ENCODE results near the gene RASAL2. TPM values are rescaled to one million over a fixed set of nuclear protein-coding genes. Genes with fewer than 3 reads are reported as not detected.

The RASAL2 gene
- total RNA-seq, 4 donors from 2014 or later = 31.8 to 48.3 (median 37.8) TPM

DNA sequence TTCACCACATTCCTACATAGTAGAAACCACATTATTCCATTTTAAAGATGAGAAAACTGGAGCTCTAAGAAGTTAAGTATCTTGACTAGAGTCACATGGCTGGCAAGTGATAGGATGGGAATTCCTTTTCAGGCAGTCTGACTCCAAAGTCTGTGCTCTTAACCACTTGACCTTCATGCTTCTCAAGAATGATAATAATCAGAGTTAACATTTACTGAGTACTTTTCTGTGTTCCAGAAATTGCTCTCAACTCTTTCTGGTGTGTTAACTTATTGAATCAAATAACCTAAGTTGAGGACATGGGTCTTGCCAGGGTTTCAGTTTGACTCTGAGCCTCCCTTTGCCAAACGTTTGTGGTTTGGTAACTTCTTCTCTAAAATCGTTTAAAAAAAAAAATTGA, 169.4 kb downstream of the RASAL2 start:
- Histone ChIP-seq H3K27ac (no peak overlapping the region), H3K36me3 (no peaks in the 10 kb centered on the region), H3K27me3 (no peaks in the 10 kb centered on the region), H3K4me3 (no peak overlapping the region), H3K9me3 (no peaks in the 10 kb centered on the region), H3K4me1 (peaks cover 6% of the 10 kb centered on the region)
- TF ChIP-seq POLR2AphosphoS5 (IDR thresholded peaks at IDR 0.05) (no peak), POLR2A (IDR thresholded peaks at IDR 0.05) (no peak), EP300 (IDR thresholded peaks at IDR 0.05) (no peak)
- TF ChIP-seq, protein P1, sequence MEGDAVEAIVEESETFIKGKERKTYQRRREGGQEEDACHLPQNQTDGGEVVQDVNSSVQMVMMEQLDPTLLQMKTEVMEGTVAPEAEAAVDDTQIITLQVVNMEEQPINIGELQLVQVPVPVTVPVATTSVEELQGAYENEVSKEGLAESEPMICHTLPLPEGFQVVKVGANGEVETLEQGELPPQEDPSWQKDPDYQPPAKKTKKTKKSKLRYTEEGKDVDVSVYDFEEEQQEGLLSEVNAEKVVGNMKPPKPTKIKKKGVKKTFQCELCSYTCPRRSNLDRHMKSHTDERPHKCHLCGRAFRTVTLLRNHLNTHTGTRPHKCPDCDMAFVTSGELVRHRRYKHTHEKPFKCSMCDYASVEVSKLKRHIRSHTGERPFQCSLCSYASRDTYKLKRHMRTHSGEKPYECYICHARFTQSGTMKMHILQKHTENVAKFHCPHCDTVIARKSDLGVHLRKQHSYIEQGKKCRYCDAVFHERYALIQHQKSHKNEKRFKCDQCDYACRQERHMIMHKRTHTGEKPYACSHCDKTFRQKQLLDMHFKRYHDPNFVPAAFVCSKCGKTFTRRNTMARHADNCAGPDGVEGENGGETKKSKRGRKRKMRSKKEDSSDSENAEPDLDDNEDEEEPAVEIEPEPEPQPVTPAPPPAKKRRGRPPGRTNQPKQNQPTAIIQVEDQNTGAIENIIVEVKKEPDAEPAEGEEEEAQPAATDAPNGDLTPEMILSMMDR (IDR thresholded peaks at IDR 0.05) = no peak
- no peak for DNase-seq (ENCODE audit: low spot score in 2 of 2)
- 44% methylated on average over 2 of the region's 2 CpGs for WGBS

DNA sequence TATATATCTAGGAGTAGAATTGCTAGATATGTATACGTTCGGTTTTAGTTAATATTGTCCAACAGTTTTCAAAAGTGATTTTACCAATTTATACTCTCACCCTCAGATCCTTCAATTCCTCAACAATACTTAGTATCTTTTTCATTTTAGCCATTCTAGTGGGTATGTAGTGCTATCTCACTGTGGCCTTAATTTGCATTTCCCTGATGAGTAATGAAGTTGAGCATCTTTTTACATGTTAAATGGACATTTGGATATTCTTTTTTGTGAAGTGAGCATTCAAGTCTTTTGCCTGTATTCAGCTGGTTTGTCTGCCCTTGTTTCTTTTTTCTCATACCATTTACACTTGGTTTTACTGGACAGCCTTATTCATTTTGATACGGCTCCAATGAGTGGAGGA, 172.2 kb downstream of the RASAL2 start:
- H3K27ac ChIP-seq = no peak overlapping the region
- WGBS = 98% methylated on average over 3 of the region's 3 CpGs
- no peaks in the 10 kb centered on the region for H3K9me3 ChIP-seq
- H3K36me3 ChIP-seq = no peaks in the 10 kb centered on the region
- H3K4me3 ChIP-seq = no peak overlapping the region
- no peak for TF ChIP-seq POLR2A (IDR thresholded peaks at IDR 0.05)
- no peak for TF ChIP-seq POLR2AphosphoS5 (IDR thresholded peaks at IDR 0.05)
- TF ChIP-seq, protein P1 (IDR thresholded peaks at IDR 0.05) = no peak
- TF ChIP-seq EP300 (IDR thresholded peaks at IDR 0.05) = no peak
- peaks cover 9% of the 10 kb centered on the region for H3K4me1 ChIP-seq
- DNase-seq (ENCODE audit: low spot score in 2 of 2) = no peak
- H3K27me3 ChIP-seq = no peaks in the 10 kb centered on the region

DNA sequence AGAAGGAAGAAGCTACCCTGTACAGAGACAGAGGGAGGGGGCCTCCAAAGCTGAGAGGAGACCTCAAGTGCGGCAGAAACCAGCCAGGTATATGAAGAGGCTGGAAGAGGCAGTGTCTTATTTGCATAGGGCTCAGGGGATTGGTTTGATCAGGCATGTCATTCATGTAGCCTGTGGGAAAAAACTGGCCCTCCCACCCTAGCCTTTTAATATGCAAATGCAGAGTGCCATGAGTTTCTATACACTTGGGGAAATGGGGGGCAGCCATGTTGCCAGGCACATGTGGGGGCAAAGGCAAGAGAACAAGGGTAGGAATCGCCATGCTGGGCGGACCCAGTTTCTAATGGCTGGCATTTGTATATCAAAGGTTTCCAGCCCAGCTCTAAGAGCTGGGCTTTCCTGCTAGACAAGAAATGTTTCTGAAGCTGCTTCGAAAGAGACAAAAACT, 172.7 kb downstream of the RASAL2 start:
- Histone ChIP-seq H3K36me3 (no peaks in the 10 kb centered on the region), H3K27me3 (no peaks in the 10 kb centered on the region), H3K27ac (no peak overlapping the region), H3K9me3 (no peaks in the 10 kb centered on the region), H3K4me3 (no peak overlapping the region), H3K4me1 (peaks cover 11% of the 10 kb centered on the region)
- DNase-seq (ENCODE audit: low spot score in 2 of 2) = no peak
- 77% methylated on average over 4 of the region's 4 CpGs for WGBS
- TF ChIP-seq EP300 (IDR thresholded peaks at IDR 0.05) (no peak), POLR2A (IDR thresholded peaks at IDR 0.05) (no peak)
- TF ChIP-seq, protein P1 (IDR thresholded peaks at IDR 0.05) = no peak

DNA sequence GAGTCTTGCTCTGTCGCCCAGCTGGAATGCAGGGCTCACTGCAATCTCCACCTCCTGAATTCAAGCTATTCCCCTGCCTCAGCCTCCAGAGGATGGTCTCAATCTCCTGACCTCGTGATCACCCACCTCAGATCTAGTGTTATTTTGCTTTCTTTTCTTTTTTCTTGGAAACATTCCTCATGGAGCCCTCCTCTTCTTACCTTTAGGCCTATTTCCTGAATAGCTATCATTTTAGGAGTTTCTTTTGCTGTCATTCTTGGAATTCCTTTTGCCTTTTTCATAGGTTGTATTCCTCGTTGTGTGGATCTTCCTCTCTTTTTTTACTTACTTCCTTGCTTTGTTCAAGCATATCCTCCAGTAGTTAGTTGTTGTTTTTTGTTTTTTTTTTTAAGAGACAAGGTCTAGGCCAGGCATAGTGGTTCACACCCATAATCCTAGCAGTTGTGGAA, 173.8 kb downstream of the RASAL2 start:
- H3K36me3 ChIP-seq = no peaks in the 10 kb centered on the region
- peaks cover 14% of the 10 kb centered on the region for H3K4me1 ChIP-seq
- no peak overlapping the region for H3K27ac ChIP-seq
- TF ChIP-seq, protein P1 (IDR thresholded peaks at IDR 0.05) = no peak
- TF ChIP-seq POLR2AphosphoS5 (IDR thresholded peaks at IDR 0.05) (no peak), POLR2A (IDR thresholded peaks at IDR 0.05) (no peak), EP300 (IDR thresholded peaks at IDR 0.05) (no peak)
- H3K9me3 ChIP-seq = no peaks in the 10 kb centered on the region
- 69% methylated on average over 3 of the region's 3 CpGs for WGBS
- no peak for DNase-seq (ENCODE audit: low spot score in 2 of 2)
- no peak overlapping the region for H3K4me3 ChIP-seq
- no peaks in the 10 kb centered on the region for H3K27me3 ChIP-seq

DNA sequence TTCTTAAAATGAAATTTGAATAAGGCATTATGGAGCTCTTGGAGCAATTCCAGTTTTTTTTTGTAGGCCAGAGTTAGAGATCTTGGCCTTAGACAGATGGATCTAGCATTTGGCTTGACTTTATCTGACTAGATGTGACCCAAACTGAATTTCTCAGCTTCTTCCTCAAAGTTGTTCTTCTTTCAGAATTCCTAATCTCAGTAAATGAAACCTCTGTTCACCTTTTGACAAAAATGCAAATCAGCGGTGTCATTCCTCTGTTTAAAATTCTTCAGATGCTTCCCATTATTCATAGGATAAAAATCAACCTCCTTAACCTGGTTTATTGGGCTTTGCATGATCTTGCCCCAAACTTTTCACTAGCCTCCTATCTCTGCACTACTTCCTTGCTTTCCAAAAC, 177.6 kb downstream of the RASAL2 start:
- H3K4me1 ChIP-seq = peaks cover 9% of the 10 kb centered on the region
- H3K9me3 ChIP-seq = no peaks in the 10 kb centered on the region
- no peaks in the 10 kb centered on the region for H3K36me3 ChIP-seq
- WGBS = 83% methylated on average over 1 of the region's 1 CpG
- no peaks in the 10 kb centered on the region for H3K27me3 ChIP-seq
- TF ChIP-seq POLR2A (IDR thresholded peaks at IDR 0.05) (no peak), EP300 (IDR thresholded peaks at IDR 0.05) (no peak), POLR2AphosphoS5 (IDR thresholded peaks at IDR 0.05) (no peak)
- TF ChIP-seq, protein P1 (IDR thresholded peaks at IDR 0.05) = no peak
- DNase-seq (ENCODE audit: low spot score in 2 of 2) = no peak
- H3K27ac ChIP-seq = no peak overlapping the region
- no peak overlapping the region for H3K4me3 ChIP-seq

Data from suprapubic skin (tissue), 4 donors.